GM19035 (cell line): Measurements from ENCODE around the gene ANKRD18B.
"Not testable (repeated sequence)": the region's sequence is repeated elsewhere in the genome, so short reads cannot be mapped to it uniquely, and the experiment has no call there.

Experiments
- ATAC-seq: cut with Tn5 transposase; IDR thresholded peaks from one replicate; pipeline ENCODE4 v1.9.1; 2021; ENCODE audit not compliant: unreplicated experiment

ANKRD18B gene

GRCh38 chr9:33528069-33528468 is 4.0 kb downstream of the ANKRD18B start:
- ATAC-seq: not testable (repeated sequence)

- not testable (repeated sequence) for ATAC-seq
Measured at GRCh38 chr9:33533958-33534357, 9.9 kb downstream of the ANKRD18B start.

GRCh38 chr9:33535541-33535940 is 11.5 kb downstream of the ANKRD18B start:
- no peak for ATAC-seq

GRCh38 chr9:33543463-33543862 is 19.4 kb downstream of the ANKRD18B start:
- ATAC-seq: not testable (repeated sequence)

- not testable (repeated sequence) for ATAC-seq
Measured at GRCh38 chr9:33545715-33546114, 21.7 kb downstream of the ANKRD18B start.

GRCh38 chr9:33548816-33549215 is 24.8 kb downstream of the ANKRD18B start:
- not testable (repeated sequence) for ATAC-seq

GRCh38 chr9:33549418-33549817 is 25.4 kb downstream of the ANKRD18B start:
- not testable (repeated sequence) for ATAC-seq

GRCh38 chr9:33551183-33551582 is 27.1 kb downstream of the ANKRD18B start:
- not testable (repeated sequence) for ATAC-seq

GRCh38 chr9:33552315-33552725 is 28.3 kb downstream of the ANKRD18B start:
- not testable (repeated sequence) for ATAC-seq

- ATAC-seq: not testable (repeated sequence)
Measured at GRCh38 chr9:33560217-33560616, 36.2 kb downstream of the ANKRD18B start.

- not testable (repeated sequence) for ATAC-seq
Measured at GRCh38 chr9:33562196-33562595, 38.1 kb downstream of the ANKRD18B start.

- ATAC-seq: not testable (repeated sequence)
Measured at GRCh38 chr9:33567776-33568175, 43.7 kb downstream of the ANKRD18B start.

- not testable (repeated sequence) for ATAC-seq
Measured at GRCh38 chr9:33577786-33578185, 53.7 kb downstream of the ANKRD18B start.

- not testable (repeated sequence) for ATAC-seq
Measured at GRCh38 chr9:33579996-33580395, 55.9 kb downstream of the ANKRD18B start.

- ATAC-seq: not testable (repeated sequence)
Measured at GRCh38 chr9:33582686-33583085, 58.6 kb downstream of the ANKRD18B start.

- not testable (repeated sequence) for ATAC-seq
Measured at GRCh38 chr9:33586128-33586527, 62.1 kb downstream of the ANKRD18B start.

GRCh38 chr9:33587799-33588198 is 63.7 kb downstream of the ANKRD18B start:
- not testable (repeated sequence) for ATAC-seq

- ATAC-seq: not testable (repeated sequence)
Measured at GRCh38 chr9:33588876-33589275, 64.8 kb downstream of the ANKRD18B start.

- ATAC-seq: not testable (repeated sequence)
Measured at GRCh38 chr9:33590857-33591256, 66.8 kb downstream of the ANKRD18B start.

GRCh38 chr9:33596974-33597373 is 72.9 kb downstream of the ANKRD18B start:
- not testable (repeated sequence) for ATAC-seq

GRCh38 chr9:33597386-33597785 is 73.3 kb downstream of the ANKRD18B start:
- ATAC-seq: not testable (repeated sequence)

- ATAC-seq: not testable (repeated sequence)
Measured at GRCh38 chr9:33598796-33599379, 74.8 kb downstream of the ANKRD18B start.

- ATAC-seq: not testable (repeated sequence)
Measured at GRCh38 chr9:33600911-33601310, 76.9 kb downstream of the ANKRD18B start.
